Measurements from ENCODE around the gene GALNTL6. TPM values are rescaled to one million over a fixed set of nuclear protein-coding genes. Genes with fewer than 3 reads are reported as not detected.
"Not testable (repeated sequence)": the region's sequence is repeated elsewhere in the genome, so short reads cannot be mapped to it uniquely, and the experiment has no call there.

Gene GALNTL6
- total RNA-seq, 1 donor from 2014 or later, result 0.29 TPM

GRCh38 chr4:172865531-172866127 lies 1052.4 kb downstream of the GALNTL6 start:
- DNase-seq (ENCODE audit: low spot score), result no peak

- no peak for DNase-seq (ENCODE audit: low spot score)
These were observed 1053.2 kb downstream of the GALNTL6 start for GRCh38 chr4:172866421-172866820.

- no peak for DNase-seq (ENCODE audit: low spot score)
These were observed 1054.6 kb downstream of the GALNTL6 start for GRCh38 chr4:172867835-172868234.

- no peak for DNase-seq (ENCODE audit: low spot score)
These were observed 1055.1 kb downstream of the GALNTL6 start for GRCh38 chr4:172868271-172868670.

GRCh38 chr4:172869621-172870268 lies 1056.5 kb downstream of the GALNTL6 start:
- no peak for DNase-seq (ENCODE audit: low spot score)

- DNase-seq (ENCODE audit: low spot score), result no peak
These were observed 1058.2 kb downstream of the GALNTL6 start for GRCh38 chr4:172871381-172871780.

GRCh38 chr4:172874944-172875343 lies 1061.7 kb downstream of the GALNTL6 start:
- no peak for DNase-seq (ENCODE audit: low spot score)

GRCh38 chr4:172876394-172876793 lies 1063.2 kb downstream of the GALNTL6 start:
- no peak for DNase-seq (ENCODE audit: low spot score)

GRCh38 chr4:172881645-172882044 lies 1068.4 kb downstream of the GALNTL6 start:
- no peak for DNase-seq (ENCODE audit: low spot score)

- DNase-seq (ENCODE audit: low spot score), result not testable (repeated sequence)
These were observed 1074.2 kb downstream of the GALNTL6 start for GRCh38 chr4:172887358-172887757.

GRCh38 chr4:172887959-172888358 lies 1074.8 kb downstream of the GALNTL6 start:
- DNase-seq (ENCODE audit: low spot score), result no peak

GRCh38 chr4:172892300-172892699 lies 1079.1 kb downstream of the GALNTL6 start:
- no peak for DNase-seq (ENCODE audit: low spot score)

GRCh38 chr4:172895699-172896098 lies 1082.5 kb downstream of the GALNTL6 start:
- DNase-seq (ENCODE audit: low spot score), result no peak

- no peak for DNase-seq (ENCODE audit: low spot score)
These were observed 1083.8 kb downstream of the GALNTL6 start for GRCh38 chr4:172897046-172897445.

- DNase-seq (ENCODE audit: low spot score), result no peak
These were observed 1085.5 kb downstream of the GALNTL6 start for GRCh38 chr4:172898715-172899114.

GRCh38 chr4:172899861-172900260 lies 1086.7 kb downstream of the GALNTL6 start:
- DNase-seq (ENCODE audit: low spot score), result no peak

GRCh38 chr4:172900900-172901299 lies 1087.7 kb downstream of the GALNTL6 start:
- DNase-seq (ENCODE audit: low spot score), result no peak

- DNase-seq (ENCODE audit: low spot score), result not testable (repeated sequence)
These were observed 1099.3 kb downstream of the GALNTL6 start for GRCh38 chr4:172912468-172912867.

GRCh38 chr4:172917403-172917802 lies 1104.2 kb downstream of the GALNTL6 start:
- DNase-seq (ENCODE audit: low spot score), result not testable (repeated sequence)

GRCh38 chr4:172919269-172919668 lies 1106.1 kb downstream of the GALNTL6 start:
- no peak for DNase-seq (ENCODE audit: low spot score)

GRCh38 chr4:172927096-172927814 lies 1114.1 kb downstream of the GALNTL6 start:
- no peak for DNase-seq (ENCODE audit: low spot score)

GRCh38 chr4:172928347-172928746 lies 1115.1 kb downstream of the GALNTL6 start:
- no peak for DNase-seq (ENCODE audit: low spot score)
